Stimulated activated naive CD8-positive, alpha-beta T cell treated with anti-CD3 and anti-CD28 coated beads, Interleukin-15, amount 100 ng/mL, for 72 hours (primary cell): ENCODE data around the gene SLC24A3.
A peak's percentile ranks its signal among the peaks of the same experiment; 100 is the strongest.

Experiments used
- ATAC-seq: fragments of 150-1000 bp; cut with Tn5 transposase; 2 replicates; pipeline ENCODE4 v1.10.0; 2021; ENCODE audit warnings: mild to moderate bottlenecking, moderate library complexity
- DNase-seq, 2 donors: peaks; one replicate each; pipeline ENCODE4 v3.0.0; 2021 to 2022
- H3K27ac Mint-ChIP-seq, 2 donors: one replicate each; pipeline ENCODE4 v1.8.0; 2022; ENCODE audit warnings: mild to moderate bottlenecking in 2 of 2, mixed read lengths in 2 of 2, moderate library complexity in 2 of 2
- H3K27me3 Mint-ChIP-seq: one replicate; pipeline ENCODE4 v1.8.0; 2022; ENCODE audit warnings: mixed read lengths
- H3K4me1 Mint-ChIP-seq: one replicate; pipeline ENCODE4 v1.8.0; 2022; ENCODE audit warnings: mild to moderate bottlenecking, mixed read lengths
- H3K4me3 Mint-ChIP-seq, 2 donors: one replicate each; pipeline ENCODE4 v1.8.0; 2022; ENCODE audit warnings: mild to moderate bottlenecking in 2 of 2, mixed read lengths in 2 of 2, moderate library complexity in 1 of 2
- H3K9me3 Mint-ChIP-seq, 2 donors: one replicate each; pipeline ENCODE4 v1.8.0; 2022; ENCODE audit warnings: mixed read lengths in 2 of 2

Gene SLC24A3

DNA sequence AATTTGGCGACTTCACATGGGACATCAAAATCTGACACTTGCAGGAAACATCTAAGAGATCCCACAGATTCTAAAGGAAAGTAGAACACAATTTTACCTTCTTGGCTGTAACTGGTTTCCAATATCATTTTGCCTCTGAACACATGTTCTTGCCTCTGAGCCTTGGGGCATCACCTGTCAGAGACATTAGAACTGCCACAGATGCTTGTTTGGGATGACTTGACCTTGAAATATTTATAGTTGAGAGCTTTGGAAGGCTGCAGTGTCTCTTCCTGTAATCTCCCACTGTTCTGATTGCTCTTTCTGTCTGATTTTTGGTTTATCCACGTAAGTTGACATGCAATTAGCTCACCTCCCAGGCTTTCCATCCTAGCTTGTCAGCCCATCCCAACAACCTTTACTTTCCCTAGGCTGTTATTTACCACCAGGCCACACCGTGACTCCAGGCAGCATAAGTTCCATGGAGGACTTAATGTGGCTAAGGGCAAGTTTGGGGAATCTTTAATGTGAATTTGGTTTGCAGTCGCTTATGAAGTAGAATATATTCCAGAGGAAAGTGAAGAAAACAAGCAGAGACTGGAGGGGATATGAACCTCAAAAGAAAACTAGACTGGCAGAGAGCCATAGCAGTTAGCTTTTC, 289.2 kb downstream of the SLC24A3 start:
- Mint-ChIP-seq H3K27ac (no peak overlapping the region), H3K4me3 (no peak overlapping the region), H3K9me3 (no peaks in the 10 kb centered on the region), H3K4me1 (peaks cover 7% of the 10 kb centered on the region), H3K27me3 (no peaks in the 10 kb centered on the region)
- DNase-seq (no peak), ATAC-seq (no peak)

GRCh38 chr20:19502169-19502568, 289.7 kb downstream of the SLC24A3 start:
- no peak for DNase-seq
- Mint-ChIP-seq H3K27ac (no peak overlapping the region), H3K4me1 (peaks cover 7% of the 10 kb centered on the region), H3K27me3 (no peaks in the 10 kb centered on the region), H3K9me3 (no peaks in the 10 kb centered on the region), H3K4me3 (no peak overlapping the region)
- ATAC-seq = no peak

DNA sequence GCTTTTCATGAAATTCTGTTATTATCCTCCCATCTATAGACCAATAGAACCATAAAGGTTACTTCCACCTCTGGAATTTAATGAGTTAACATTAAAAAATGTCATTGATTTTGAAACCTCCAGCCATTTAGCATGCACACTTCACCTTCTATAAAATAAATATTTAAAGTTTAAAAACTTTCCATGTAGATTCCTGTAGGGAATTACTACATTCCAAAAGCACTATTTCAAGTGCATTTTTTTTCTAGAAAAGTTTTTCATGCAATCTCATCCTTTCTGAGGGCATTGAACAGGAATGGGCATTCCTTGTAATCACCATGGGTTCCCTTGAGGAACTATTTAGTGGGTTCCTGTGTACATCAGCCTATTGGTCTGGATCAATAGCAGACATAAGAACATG, 291.8 kb downstream of the SLC24A3 start:
- Mint-ChIP-seq H3K4me3 (no peak overlapping the region), H3K27me3 (no peaks in the 10 kb centered on the region), H3K4me1 (no peaks in the 10 kb centered on the region), H3K27ac (no peak overlapping the region), H3K9me3 (no peaks in the 10 kb centered on the region)
- ATAC-seq = no peak
- DNase-seq = no peak

DNA sequence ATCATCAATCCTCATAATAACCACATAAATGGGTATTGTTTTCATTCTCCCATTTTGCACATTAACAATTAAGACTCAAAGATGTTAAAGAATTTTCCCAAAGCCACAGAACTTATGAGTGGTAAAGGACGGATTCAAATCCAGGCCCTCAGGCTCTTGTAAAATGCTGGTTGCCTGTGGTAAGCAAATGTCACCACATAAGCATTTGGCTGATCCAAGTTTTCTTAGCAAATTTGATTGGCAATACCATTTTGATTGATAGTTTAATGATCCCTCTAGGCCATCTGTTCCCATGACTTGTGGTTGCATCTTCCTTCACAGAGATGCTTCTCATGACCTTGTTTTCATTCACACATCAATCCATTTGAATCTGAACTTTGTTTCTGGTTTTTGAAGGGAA, 293.6 kb downstream of the SLC24A3 start:
- H3K4me1 Mint-ChIP-seq = no peaks in the 10 kb centered on the region
- no peaks in the 10 kb centered on the region for H3K9me3 Mint-ChIP-seq
- no peak for ATAC-seq
- no peak for DNase-seq
- no peaks in the 10 kb centered on the region for H3K27me3 Mint-ChIP-seq
- no peak overlapping the region for H3K4me3 Mint-ChIP-seq
- no peak overlapping the region for H3K27ac Mint-ChIP-seq

GRCh38 chr20:19508449-19508848, 296.0 kb downstream of the SLC24A3 start:
- no peak for ATAC-seq

DNA sequence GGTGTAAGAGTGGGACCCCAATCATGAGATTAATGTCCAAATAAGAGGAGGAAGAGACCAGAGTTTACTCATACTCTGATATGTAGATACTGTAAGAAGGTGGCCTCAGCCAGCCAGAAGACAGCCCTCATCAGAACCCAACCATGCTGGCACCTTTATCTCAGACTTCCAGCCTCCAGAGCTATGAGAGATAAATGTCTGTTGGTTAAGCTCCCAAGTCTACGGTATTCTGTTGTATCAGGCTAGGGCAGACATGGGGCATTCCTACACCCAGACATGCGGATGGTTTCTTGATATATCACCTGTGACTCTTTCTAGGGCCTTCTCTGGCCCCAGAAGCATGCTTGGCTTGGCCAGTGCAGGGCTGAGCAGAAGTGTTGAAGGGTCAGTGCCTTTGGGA, 298.2 kb downstream of the SLC24A3 start:
- Mint-ChIP-seq H3K4me3 (no peak overlapping the region), H3K27ac (no peak overlapping the region), H3K9me3 (no peaks in the 10 kb centered on the region), H3K4me1 (no peaks in the 10 kb centered on the region), H3K27me3 (no peaks in the 10 kb centered on the region)
- ATAC-seq (no peak), DNase-seq (no peak)

More at GRCh38 chr20:19508449-19508848, 296.0 kb downstream of the SLC24A3 start:
- no peak overlapping the region for H3K27ac Mint-ChIP-seq
- no peak for DNase-seq
- H3K27me3 Mint-ChIP-seq = no peaks in the 10 kb centered on the region
- H3K4me3 Mint-ChIP-seq = no peak overlapping the region
- no peaks in the 10 kb centered on the region for H3K9me3 Mint-ChIP-seq
- H3K4me1 Mint-ChIP-seq = no peaks in the 10 kb centered on the region

GRCh38 chr20:19511931-19512330, 299.5 kb downstream of the SLC24A3 start:
- DNase-seq = no peak
- Mint-ChIP-seq H3K9me3 (no peaks in the 10 kb centered on the region), H3K4me1 (no peaks in the 10 kb centered on the region), H3K27ac (no peak overlapping the region), H3K27me3 (no peaks in the 10 kb centered on the region), H3K4me3 (no peak overlapping the region)
- ATAC-seq = no peak

GRCh38 chr20:19512886-19513677, 300.6 kb downstream of the SLC24A3 start:
- H3K9me3 Mint-ChIP-seq = no peaks in the 10 kb centered on the region
- ATAC-seq = no peak
- no peaks in the 10 kb centered on the region for H3K27me3 Mint-ChIP-seq
- no peak overlapping the region for H3K4me3 Mint-ChIP-seq
- no peak overlapping the region for H3K27ac Mint-ChIP-seq
- H3K4me1 Mint-ChIP-seq = no peaks in the 10 kb centered on the region
- no peak for DNase-seq

DNA sequence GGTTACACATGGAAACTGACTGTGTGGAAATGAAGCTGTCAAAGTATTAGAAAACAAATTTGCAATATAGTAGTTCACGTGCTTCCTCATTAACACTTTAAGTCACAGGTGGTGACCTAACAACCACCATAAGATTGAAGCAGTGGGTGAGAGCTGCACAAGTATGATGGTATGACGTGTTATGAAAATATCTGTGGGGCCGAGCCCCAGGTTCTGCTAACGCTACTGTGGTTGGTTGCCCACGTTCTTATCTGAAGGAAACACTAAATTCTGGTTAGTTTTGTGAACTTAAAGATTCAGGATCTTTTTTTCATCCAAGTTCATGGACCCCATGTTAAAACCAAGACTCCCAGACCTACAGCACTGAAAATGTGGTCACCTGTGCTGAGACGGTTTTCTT, 302.6 kb downstream of the SLC24A3 start:
- H3K9me3 Mint-ChIP-seq = no peaks in the 10 kb centered on the region
- no peak overlapping the region for H3K27ac Mint-ChIP-seq
- H3K27me3 Mint-ChIP-seq = no peaks in the 10 kb centered on the region
- ATAC-seq (no peak), DNase-seq (no peak)
- H3K4me1 Mint-ChIP-seq = peaks cover 2% of the 10 kb centered on the region
- H3K4me3 Mint-ChIP-seq = no peak overlapping the region

DNA sequence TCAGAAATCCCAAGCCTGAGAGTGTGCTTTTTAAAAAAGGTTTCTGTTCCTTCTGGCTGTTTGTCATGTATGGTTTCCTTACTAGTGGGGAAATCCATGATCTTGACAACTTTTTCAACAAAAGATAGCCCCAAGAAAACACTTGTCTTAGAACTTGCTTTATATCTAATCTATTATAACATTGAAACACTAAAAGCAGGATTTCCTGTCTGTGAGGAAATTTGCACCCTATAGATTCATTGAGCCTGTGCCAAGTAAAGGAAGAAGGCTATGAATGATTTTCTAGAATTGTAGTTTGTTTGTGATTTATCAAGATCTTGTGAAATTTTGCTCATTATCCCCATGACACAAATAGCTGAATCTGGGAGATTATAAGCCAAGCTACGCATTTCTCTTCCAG, 307.0 kb downstream of the SLC24A3 start:
- ATAC-seq (no peak), DNase-seq (no peak)
- no peaks in the 10 kb centered on the region for H3K9me3 Mint-ChIP-seq
- H3K4me3 Mint-ChIP-seq = no peak overlapping the region
- no peaks in the 10 kb centered on the region for H3K27me3 Mint-ChIP-seq
- peaks cover 29% of the 10 kb centered on the region for H3K4me1 Mint-ChIP-seq
- no peak overlapping the region for H3K27ac Mint-ChIP-seq

- Mint-ChIP-seq H3K27ac (no peak overlapping the region), H3K9me3 (no peaks in the 10 kb centered on the region)
- ATAC-seq = no peak
Observed at GRCh38 chr20:19520261-19520660, 307.8 kb downstream of the SLC24A3 start.

DNA sequence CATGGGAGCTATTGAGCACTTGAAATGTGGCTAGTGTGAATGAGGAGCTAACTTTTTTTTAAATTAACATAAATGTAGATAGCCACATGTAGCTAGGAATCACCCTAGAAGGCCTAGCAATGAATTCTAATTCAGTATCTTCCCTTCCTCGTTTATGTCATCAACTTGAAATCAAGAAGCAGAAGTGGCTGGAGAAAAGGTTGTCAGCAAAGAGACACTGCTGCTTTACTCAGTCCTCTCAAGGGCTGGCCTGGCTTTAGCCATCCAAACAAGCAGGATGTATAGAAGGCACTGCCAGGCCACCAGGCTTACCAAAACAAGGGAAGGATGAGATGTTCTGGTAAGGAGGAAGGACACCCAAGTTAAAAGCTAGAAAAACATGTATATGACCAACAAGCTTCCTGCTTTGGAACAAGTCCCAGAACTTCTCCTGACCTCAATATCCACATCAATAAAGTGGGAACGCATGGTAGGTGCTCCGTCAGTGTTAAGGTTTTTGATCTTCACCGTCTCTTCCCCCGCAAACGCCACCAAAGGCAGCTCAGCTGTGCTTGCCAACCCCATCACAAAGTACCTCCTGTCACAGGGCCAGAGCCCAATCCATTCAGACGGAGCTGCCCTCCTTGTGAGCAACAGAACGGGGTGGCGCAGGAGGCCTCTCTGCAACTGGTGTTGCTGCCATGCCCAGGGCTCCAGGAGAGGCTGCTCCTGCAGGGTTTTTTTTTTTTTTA, 309.8 kb downstream of the SLC24A3 start:
- Mint-ChIP-seq H3K27ac (peak overlapping the region in 1 of 2 donors; percentile 2), H3K9me3 (no peaks in the 10 kb centered on the region), H3K27me3 (peaks cover 8% of the 10 kb centered on the region), H3K4me3 (no peak overlapping the region), H3K4me1 (peaks cover 29% of the 10 kb centered on the region)
- DNase-seq (no peak), ATAC-seq (peak; percentile 30)

More at GRCh38 chr20:19520261-19520660, 307.8 kb downstream of the SLC24A3 start:
- Mint-ChIP-seq H3K4me1 (peaks cover 29% of the 10 kb centered on the region), H3K4me3 (no peak overlapping the region), H3K27me3 (peaks cover 5% of the 10 kb centered on the region)
- DNase-seq = no peak

DNA sequence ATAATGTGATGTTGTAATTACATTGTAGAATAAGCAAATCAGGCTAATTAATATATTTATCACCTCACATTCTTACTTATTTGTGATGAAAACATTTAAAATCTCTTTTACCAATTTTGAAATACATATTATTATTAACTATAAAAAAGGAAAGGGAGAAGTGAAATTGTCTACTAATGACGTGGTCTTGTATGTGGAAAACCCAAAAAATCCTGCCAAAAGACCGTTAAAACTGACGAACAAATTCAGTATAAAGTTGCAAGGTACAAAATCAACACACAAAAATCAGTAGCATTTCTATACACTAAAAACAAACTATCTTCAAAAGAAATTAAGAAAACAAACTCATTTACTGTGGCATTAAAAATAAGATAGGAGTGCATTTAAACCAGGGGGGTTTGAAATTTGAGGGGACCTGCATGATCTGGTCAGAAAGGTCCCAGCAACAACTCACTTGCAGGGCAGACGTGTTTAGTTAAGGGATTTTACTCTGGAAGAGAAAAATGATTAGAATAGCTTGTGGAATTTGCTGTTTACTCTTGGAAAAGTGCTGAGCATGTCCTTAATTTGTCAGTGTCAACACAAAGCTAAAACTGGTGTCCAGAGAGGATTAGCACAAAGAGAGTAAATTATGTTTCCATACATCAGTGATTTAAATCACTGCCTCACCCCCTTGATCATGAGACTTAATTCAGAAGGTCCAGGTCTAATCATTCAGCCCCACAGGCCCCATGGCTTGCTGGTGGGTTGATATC, 310.6 kb downstream of the SLC24A3 start:
- DNase-seq = no peak
- H3K27me3 Mint-ChIP-seq = peaks cover 8% of the 10 kb centered on the region
- H3K9me3 Mint-ChIP-seq = no peaks in the 10 kb centered on the region
- H3K4me3 Mint-ChIP-seq = no peak overlapping the region
- peaks cover 29% of the 10 kb centered on the region for H3K4me1 Mint-ChIP-seq
- ATAC-seq = no peak
- H3K27ac Mint-ChIP-seq = no peak overlapping the region

DNA sequence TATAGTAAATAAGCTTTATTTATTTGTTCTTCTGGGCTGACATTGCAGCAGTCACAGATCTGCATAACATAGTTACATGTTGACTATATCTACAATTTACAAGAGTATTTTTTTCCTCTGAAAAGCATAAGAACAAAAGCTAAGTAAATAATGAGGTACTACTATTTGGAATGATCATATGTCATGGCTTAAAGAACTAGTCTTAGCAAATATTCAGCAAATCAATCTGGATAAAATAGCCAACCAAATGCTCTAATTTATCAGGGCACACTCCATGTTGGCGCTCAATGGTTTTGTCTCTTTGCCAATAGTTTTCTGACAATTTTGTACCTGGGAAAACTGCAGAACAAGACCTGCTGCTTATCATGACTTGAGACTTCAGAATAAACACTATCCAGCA, 312.2 kb downstream of the SLC24A3 start:
- ATAC-seq (no peak), DNase-seq (no peak)
- Mint-ChIP-seq H3K4me3 (no peak overlapping the region), H3K27me3 (peaks cover 8% of the 10 kb centered on the region), H3K27ac (no peak overlapping the region), H3K4me1 (peaks cover 29% of the 10 kb centered on the region), H3K9me3 (no peaks in the 10 kb centered on the region)

GRCh38 chr20:19527509-19527908, 315.1 kb downstream of the SLC24A3 start:
- ATAC-seq = no peak
- peaks cover 8% of the 10 kb centered on the region for H3K27me3 Mint-ChIP-seq
- DNase-seq = no peak

More at GRCh38 chr20:19527509-19527908, 315.1 kb downstream of the SLC24A3 start:
- Mint-ChIP-seq H3K4me1 (peaks cover 2% of the 10 kb centered on the region), H3K27ac (no peak overlapping the region), H3K9me3 (no peaks in the 10 kb centered on the region), H3K4me3 (no peak overlapping the region)
